Stimulated activated CD8-positive, alpha-beta memory T cell treated with anti-CD3 and anti-CD28 coated beads, Interleukin-12 subunit alpha, Interleukin-12 subunit beta, amount 100 ng/mL, for 4 hours (primary cell): Measurements from ENCODE around the gene IGF2R.
"Not testable (repeated sequence)": the region's sequence is repeated elsewhere in the genome, so short reads cannot be mapped to it uniquely, and the experiment has no call there.

Source experiments
- DNase-seq: peaks from one replicate; pipeline ENCODE4 v3.0.0-alpha.2; 2020; ENCODE audit warnings: low read depth

Gene IGF2R

GRCh38 chr6:160076009-160076408, 107.1 kb downstream of the IGF2R start:
- DNase-seq, result no peak

GRCh38 chr6:160077024-160077423, 108.1 kb downstream of the IGF2R start:
- no peak for DNase-seq

- DNase-seq, result no peak
Measured at GRCh38 chr6:160077526-160077925, 108.6 kb downstream of the IGF2R start.

GRCh38 chr6:160078883-160079685, 110.2 kb downstream of the IGF2R start:
- DNase-seq, result no peak

GRCh38 chr6:160079686-160080043, 110.8 kb downstream of the IGF2R start:
- no peak for DNase-seq

- no peak for DNase-seq
Measured at GRCh38 chr6:160080097-160080496, 111.2 kb downstream of the IGF2R start.

- no peak for DNase-seq
Measured at GRCh38 chr6:160081398-160081797, 112.5 kb downstream of the IGF2R start.

GRCh38 chr6:160082627-160083026, 113.7 kb downstream of the IGF2R start:
- no peak for DNase-seq

- DNase-seq, result no peak
Measured at GRCh38 chr6:160084198-160084776, 115.4 kb downstream of the IGF2R start.

- no peak for DNase-seq
Measured at GRCh38 chr6:160085226-160085625, 116.3 kb downstream of the IGF2R start.

- DNase-seq, result no peak
Measured at GRCh38 chr6:160085713-160086505, 117.0 kb downstream of the IGF2R start.

GRCh38 chr6:160086754-160087153, 117.9 kb downstream of the IGF2R start:
- DNase-seq, result no peak

GRCh38 chr6:160088069-160088783, 119.3 kb downstream of the IGF2R start:
- no peak for DNase-seq

GRCh38 chr6:160088784-160089533, 120.1 kb downstream of the IGF2R start:
- no peak for DNase-seq

GRCh38 chr6:160089534-160089897, 120.6 kb downstream of the IGF2R start:
- DNase-seq, result no peak

GRCh38 chr6:160090442-160091239, 121.8 kb downstream of the IGF2R start:
- not testable (repeated sequence) for DNase-seq

- not testable (repeated sequence) for DNase-seq
Measured at GRCh38 chr6:160092176-160092575, 123.3 kb downstream of the IGF2R start.

- DNase-seq, result no peak
Measured at GRCh38 chr6:160092602-160093001, 123.7 kb downstream of the IGF2R start.

- no peak for DNase-seq
Measured at GRCh38 chr6:160093061-160093460, 124.2 kb downstream of the IGF2R start.

GRCh38 chr6:160093946-160094345, 125.1 kb downstream of the IGF2R start:
- no peak for DNase-seq
